Esophagus squamous epithelium (tissue), 4 donors: ENCODE data around the gene SLC9A7.
A peak's percentile ranks its signal among the peaks of the same experiment; 100 is the strongest.

Source experiments
- CTCF ChIP-seq, 6 experiments: fragments of 450-650 bp in 4 of 6; fragments of 200-600 bp in 2 of 6; sonication (generic) in 2 of 6; IDR thresholded peaks; one replicate each; pipeline ENCODE4 v1.5.1; 2016 to 2019; ENCODE audit warnings: antibody characterized with exemption in 6 of 6, mild to moderate bottlenecking in 4 of 6, moderate library complexity in 4 of 6
- POLR2A ChIP-seq, 4 donors: fragments of 450-650 bp; IDR thresholded peaks; one replicate each; pipeline ENCODE4 v1.6.1; 2017; ENCODE audit warnings: antibody characterized with exemption in 4 of 4, mild to moderate bottlenecking in 4 of 4, moderate library complexity in 3 of 4

- TF ChIP-seq CTCF (IDR thresholded peaks at IDR 0.05) (peak; percentile 41 to 76 (median 58)), POLR2A (IDR thresholded peaks at IDR 0.05) (no peak)
These were observed 72.8 kb downstream of the SLC9A7 start for GRCh38 chrX:46686003-46686645.
